ENCODE results near the gene PLB1. TPM values are rescaled to one million over a fixed set of nuclear protein-coding genes. Genes with fewer than 3 reads are reported as not detected.

PLB1 gene
- total RNA-seq, 4 donors from 2014 or later: 1.5 to 16.5 (median 4.6) TPM

- TF ChIP-seq CTCF (IDR thresholded peaks at IDR 0.05; ENCODE audit: low read depth): no peak
Observed at GRCh38 chr2:28666496-28667184, 170.8 kb downstream of the PLB1 start.

GRCh38 chr2:28667261-28667660 lies 171.4 kb downstream of the PLB1 start:
- TF ChIP-seq CTCF (IDR thresholded peaks at IDR 0.05; ENCODE audit: low read depth): no peak

- TF ChIP-seq CTCF (IDR thresholded peaks at IDR 0.05; ENCODE audit: low read depth): no peak
Observed at GRCh38 chr2:28668106-28668814, 172.4 kb downstream of the PLB1 start.

GRCh38 chr2:28668880-28669279 lies 173.0 kb downstream of the PLB1 start:
- no peak for TF ChIP-seq CTCF (IDR thresholded peaks at IDR 0.05; ENCODE audit: low read depth)

- TF ChIP-seq CTCF (IDR thresholded peaks at IDR 0.05; ENCODE audit: low read depth): no peak
Observed at GRCh38 chr2:28670856-28671255, 175.0 kb downstream of the PLB1 start.

GRCh38 chr2:28673338-28673737 lies 177.5 kb downstream of the PLB1 start:
- TF ChIP-seq CTCF (IDR thresholded peaks at IDR 0.05; ENCODE audit: low read depth): no peak

GRCh38 chr2:28674062-28674712 lies 178.3 kb downstream of the PLB1 start:
- no peak for TF ChIP-seq CTCF (IDR thresholded peaks at IDR 0.05; ENCODE audit: low read depth)

Measured in subcutaneous adipose tissue (tissue), 4 donors.